Caco-2 (cell line): ENCODE measurements around the gene CHMP5. TPM values are rescaled to one million over a fixed set of nuclear protein-coding genes. Genes with fewer than 3 reads are reported as not detected.

Experiments
- BruUV-seq: library from RNA; stranded (reverse); fragments of 400-500 nt; replicated peaks from 2 replicates; lab custom pipeline; 2021; lab: Mats Ljungman, UMichigan
- CTCF ChIA-PET: fragments of 300-600 bp; sonication (Branson Sonifier 250); formaldehyde crosslinking; loops from one replicate; lab custom pipeline; 2022; ENCODE audit warnings: antibody characterized with exemption; lab: Charles Lee
- POLR2A ChIA-PET: fragments of 300-600 bp; sonication (Branson Sonifier 250); formaldehyde crosslinking; loops from one replicate; lab custom pipeline; 2022; ENCODE audit warnings: antibody characterized with exemption; lab: Charles Lee
- DNase-seq, 2 experiments: peaks; one replicate each; pipeline versions ENCODE4 v3.0.0 to v3.0.0-alpha.2; 2020 to 2022
- H3K27me3 ChIP-seq: replicated peaks from 2 replicates; pipeline ENCODE4 v1.6.0; 2011; ENCODE audit warnings: low read length; ENCODE audit not compliant: control insufficient read depth, insufficient read depth
- H3K36me3 ChIP-seq: 2 replicates; pipeline ENCODE4 v1.5.1; 2011; ENCODE audit warnings: low read length; ENCODE audit not compliant: control insufficient read depth, insufficient read depth
- H3K4me1 ChIP-seq: fragments of 250-450 bp; sonication (Bioruptor Pico); 2 replicates; pipeline ENCODE4 v1.5.1; 2020; ENCODE audit warnings: mild to moderate bottlenecking
- H3K4me3 ChIP-seq: 2 replicates; pipeline ENCODE4 v1.5.1; 2011; ENCODE audit warnings: low read depth, mild to moderate bottlenecking, control low read depth, low read length
- H3K9me3 ChIP-seq: fragments of 250-450 bp; sonication (Bioruptor Pico); 2 replicates; pipeline ENCODE4 v1.5.1; 2020; ENCODE audit warnings: mild to moderate bottlenecking, moderate library complexity
- H3K27ac Mint-ChIP-seq: one replicate; pipeline ENCODE4 v1.8.0; 2022; ENCODE audit warnings: mixed read lengths; ENCODE audit not compliant: unreplicated experiment
- H3K27me3 Mint-ChIP-seq: one replicate; pipeline ENCODE4 v1.8.0; 2022; ENCODE audit warnings: mixed read lengths; ENCODE audit not compliant: insufficient read depth, unreplicated experiment
- H3K36me3 Mint-ChIP-seq: one replicate; pipeline ENCODE4 v1.8.0; 2022; ENCODE audit warnings: mild to moderate bottlenecking, mixed read lengths; ENCODE audit not compliant: insufficient read depth, unreplicated experiment
- H3K4me1 Mint-ChIP-seq: one replicate; pipeline ENCODE4 v1.8.0; 2022; ENCODE audit warnings: low read depth, mixed read lengths; ENCODE audit not compliant: unreplicated experiment
- H3K4me3 Mint-ChIP-seq: one replicate; pipeline ENCODE4 v1.8.0; 2022; ENCODE audit warnings: mild to moderate bottlenecking, moderate library complexity, mixed read lengths; ENCODE audit not compliant: unreplicated experiment
- H3K9me3 Mint-ChIP-seq: one replicate; pipeline ENCODE4 v1.8.0; 2022; ENCODE audit warnings: mixed read lengths; ENCODE audit not compliant: unreplicated experiment
- intact Hi-C: fragments of 100-400 bp; cut with micrococcal nuclease; formaldehyde crosslinking; loops from one replicate; pipeline ENCODE4 v1.10.0; 2022; ENCODE audit not compliant: unreplicated experiment
- total RNA-seq: library from RNA; stranded (reverse); gene quantifications from 2 replicates; pipeline ENCODE4 v1.2.3, GENCODE V29; 2022
- TF ChIP-seq, protein P1 (sequence below), 2 experiments: fragments of 200-600 bp in 1 of 2; IDR thresholded peaks; 1 replicate in 1 of 2; 2 replicates in 1 of 2; pipeline versions ENCODE4 v1.5.1 to v1.8.0; 2011 to 2022; ENCODE audit warnings: antibody characterized with exemption in 1 of 2, control low read depth in 1 of 2, inconsistent platforms in 1 of 2, low read depth in 1 of 2, low read length in 1 of 2, mild to moderate bottlenecking in 1 of 2, moderate library complexity in 1 of 2; ENCODE audit not compliant: insufficient read depth in 1 of 2, severe bottlenecking in 1 of 2, unreplicated experiment in 1 of 2

CHMP5 gene
- total RNA-seq, 1 experiment from 2014 or later, result 58.3 TPM

DNA sequence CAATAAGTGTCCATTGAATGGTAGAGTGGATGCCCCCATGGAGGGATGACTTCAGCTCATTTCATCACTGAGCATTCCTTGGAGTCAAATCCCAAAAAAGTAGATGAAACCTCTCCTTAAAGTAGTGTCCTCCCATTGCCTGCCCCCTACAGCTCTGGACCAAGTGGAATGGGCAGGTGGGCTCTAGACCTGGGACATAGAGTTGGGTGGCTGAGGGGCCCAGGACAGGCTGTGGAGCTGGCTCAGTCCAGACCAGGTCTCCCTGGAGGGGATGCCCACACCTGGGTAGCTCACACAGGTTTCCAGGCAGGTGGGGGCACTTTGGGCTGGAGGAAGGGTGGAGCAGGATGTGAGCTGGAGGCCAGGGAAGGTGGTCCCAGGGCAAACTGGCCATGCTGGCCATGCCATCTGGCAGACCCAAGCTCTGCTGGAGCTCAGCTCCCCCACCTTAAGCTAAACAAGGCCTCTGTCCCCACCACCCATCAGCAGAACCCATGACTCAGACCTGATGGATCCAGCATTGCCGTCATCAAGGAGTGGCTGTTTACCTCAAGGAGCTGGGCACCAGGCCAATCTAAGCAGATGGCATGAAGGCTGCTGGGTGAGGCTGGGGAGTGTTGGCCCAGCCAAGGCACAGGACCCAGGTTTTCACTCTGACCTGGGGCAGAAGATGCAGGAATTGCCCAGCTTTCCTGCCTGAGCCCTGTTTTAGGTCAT lies 31.1 kb upstream of the CHMP5 start:
- CTCF ChIA-PET, result no interaction called here
- H3K27me3 Mint-ChIP-seq, result peaks cover 4% of the 10 kb centered on the region
- peaks cover 14% of the 10 kb centered on the region for H3K4me1 ChIP-seq

DNA sequence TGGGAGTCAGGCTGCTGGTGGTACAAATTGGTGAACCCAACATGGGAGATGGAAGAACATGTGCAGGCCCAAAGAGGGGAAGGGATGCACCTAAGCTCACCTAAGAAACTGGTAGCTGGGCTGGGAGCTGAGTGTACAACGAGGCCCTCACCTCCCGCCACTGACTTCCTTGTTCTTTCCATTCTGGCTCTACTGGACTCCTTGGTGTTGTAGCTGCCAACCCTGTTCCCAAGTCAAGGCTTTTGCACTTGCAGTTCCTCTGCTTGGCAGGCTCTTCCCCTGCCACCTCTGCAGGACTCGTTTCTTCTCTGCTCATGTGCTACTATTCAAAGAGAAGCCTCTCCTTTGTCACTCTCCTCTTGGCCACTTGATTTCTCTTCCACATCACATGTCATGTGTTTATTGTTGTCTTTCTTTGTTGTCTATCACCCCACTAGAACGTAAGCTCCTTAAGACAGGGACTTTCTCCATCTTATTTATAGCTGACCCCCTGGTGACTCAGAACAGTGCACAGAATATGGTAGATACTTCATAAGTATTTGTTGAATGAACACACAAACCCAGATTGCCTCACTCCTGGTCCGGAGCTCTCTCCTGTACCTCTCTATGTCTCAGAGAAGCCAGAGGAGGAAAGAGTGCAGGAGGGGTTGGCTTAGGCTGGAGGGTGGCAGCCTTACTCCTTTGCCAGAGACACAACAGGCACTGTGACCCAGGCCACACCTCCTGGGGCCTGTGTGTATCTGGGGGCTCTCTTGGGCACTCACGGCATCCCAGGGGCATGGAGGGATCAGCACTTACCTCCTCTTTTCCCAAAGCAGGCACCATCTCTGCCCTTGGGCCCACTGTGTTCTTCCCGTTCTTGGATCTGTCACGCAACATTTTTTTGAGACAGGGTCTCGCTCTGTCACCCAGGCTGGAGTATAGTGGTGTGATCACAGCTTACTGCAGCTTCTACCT lies 30.1 kb upstream of the CHMP5 start:
- Histone ChIP-seq H3K36me3 (no peaks in the 10 kb centered on the region), H3K4me1 (peaks cover 11% of the 10 kb centered on the region), H3K4me3 (no peak overlapping the region), H3K27me3 (no peaks in the 10 kb centered on the region), H3K9me3 (no peaks in the 10 kb centered on the region)
- ChIA-PET POLR2A (no interaction called here), CTCF (no interaction called here)
- Mint-ChIP-seq H3K27me3 (peaks cover 4% of the 10 kb centered on the region), H3K4me3 (no peak overlapping the region), H3K36me3 (peaks cover 5% of the 10 kb centered on the region), H3K27ac (no peak overlapping the region), H3K4me1 (peaks cover 4% of the 10 kb centered on the region), H3K9me3 (no peaks in the 10 kb centered on the region)
- intact Hi-C loops, result no loop called here
- TF ChIP-seq, protein P1, sequence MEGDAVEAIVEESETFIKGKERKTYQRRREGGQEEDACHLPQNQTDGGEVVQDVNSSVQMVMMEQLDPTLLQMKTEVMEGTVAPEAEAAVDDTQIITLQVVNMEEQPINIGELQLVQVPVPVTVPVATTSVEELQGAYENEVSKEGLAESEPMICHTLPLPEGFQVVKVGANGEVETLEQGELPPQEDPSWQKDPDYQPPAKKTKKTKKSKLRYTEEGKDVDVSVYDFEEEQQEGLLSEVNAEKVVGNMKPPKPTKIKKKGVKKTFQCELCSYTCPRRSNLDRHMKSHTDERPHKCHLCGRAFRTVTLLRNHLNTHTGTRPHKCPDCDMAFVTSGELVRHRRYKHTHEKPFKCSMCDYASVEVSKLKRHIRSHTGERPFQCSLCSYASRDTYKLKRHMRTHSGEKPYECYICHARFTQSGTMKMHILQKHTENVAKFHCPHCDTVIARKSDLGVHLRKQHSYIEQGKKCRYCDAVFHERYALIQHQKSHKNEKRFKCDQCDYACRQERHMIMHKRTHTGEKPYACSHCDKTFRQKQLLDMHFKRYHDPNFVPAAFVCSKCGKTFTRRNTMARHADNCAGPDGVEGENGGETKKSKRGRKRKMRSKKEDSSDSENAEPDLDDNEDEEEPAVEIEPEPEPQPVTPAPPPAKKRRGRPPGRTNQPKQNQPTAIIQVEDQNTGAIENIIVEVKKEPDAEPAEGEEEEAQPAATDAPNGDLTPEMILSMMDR (IDR thresholded peaks at IDR 0.05; ENCODE audit: insufficient read depth in 1 of 2, low read depth in 1 of 2, low read length in 1 of 2, severe bottlenecking in 1 of 2, unreplicated experiment in 1 of 2), result no peak
- DNase-seq, result no peak
- no TSS peak for BruUV-seq

More for the DNA sequence above, 31.1 kb upstream of the CHMP5 start:
- no peak for DNase-seq
- Histone ChIP-seq H3K9me3 (no peaks in the 10 kb centered on the region), H3K4me3 (no peak overlapping the region), H3K27me3 (no peaks in the 10 kb centered on the region), H3K36me3 (no peaks in the 10 kb centered on the region)
- no TSS peak for BruUV-seq
- Mint-ChIP-seq H3K9me3 (no peaks in the 10 kb centered on the region), H3K36me3 (peaks cover 10% of the 10 kb centered on the region), H3K4me1 (peaks cover 9% of the 10 kb centered on the region), H3K27ac (no peak overlapping the region), H3K4me3 (no peak overlapping the region)
- POLR2A ChIA-PET, result no interaction called here
- TF ChIP-seq, protein P1 (IDR thresholded peaks at IDR 0.05; ENCODE audit: insufficient read depth in 1 of 2, low read depth in 1 of 2, low read length in 1 of 2, severe bottlenecking in 1 of 2, unreplicated experiment in 1 of 2), result no peak
- intact Hi-C loops, result no loop called here

DNA sequence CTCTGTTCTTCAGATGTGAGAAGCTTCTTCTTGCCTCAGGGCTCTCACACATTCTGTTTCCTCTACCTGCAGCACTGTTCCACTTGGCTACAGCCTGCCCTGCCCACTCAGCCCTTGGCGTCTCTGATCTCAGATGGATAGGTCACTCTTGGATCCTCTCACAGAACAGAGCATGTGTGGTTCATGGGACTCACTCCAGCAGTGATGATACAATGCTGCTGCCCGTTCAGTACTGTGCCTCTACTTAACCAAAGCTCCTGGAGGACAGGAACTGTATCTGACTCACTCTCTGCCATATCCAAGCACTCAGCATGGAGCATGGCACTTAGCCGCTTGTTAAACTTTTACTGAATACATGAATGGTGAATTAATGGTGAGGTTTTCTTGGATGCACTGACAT lies 28.3 kb upstream of the CHMP5 start:
- Histone ChIP-seq H3K36me3 (no peaks in the 10 kb centered on the region), H3K4me3 (no peak overlapping the region), H3K4me1 (peaks cover 12% of the 10 kb centered on the region), H3K27me3 (no peaks in the 10 kb centered on the region), H3K9me3 (no peaks in the 10 kb centered on the region)
- Mint-ChIP-seq H3K4me1 (peaks cover 6% of the 10 kb centered on the region), H3K9me3 (no peaks in the 10 kb centered on the region), H3K27ac (no peak overlapping the region), H3K4me3 (no peak overlapping the region), H3K36me3 (peaks cover 3% of the 10 kb centered on the region), H3K27me3 (peaks cover 4% of the 10 kb centered on the region)
- no TSS peak for BruUV-seq
- intact Hi-C loops, result no loop called here
- ChIA-PET CTCF (interaction anchor here (1.8 kb wide), 1 partner anchor 10 kb away, joined by 4 read pairs; no protein-coding TSS in a partner anchor), POLR2A (no interaction called here)
- DNase-seq, result no peak
- TF ChIP-seq, protein P1 (IDR thresholded peaks at IDR 0.05; ENCODE audit: insufficient read depth in 1 of 2, low read depth in 1 of 2, low read length in 1 of 2, severe bottlenecking in 1 of 2, unreplicated experiment in 1 of 2), result no peak
